Psoas muscle (tissue), 8 donors: ENCODE measurements around the gene ZBTB42. TPM values are rescaled to one million over a fixed set of nuclear protein-coding genes. Genes with fewer than 3 reads are reported as not detected.

Source experiments
- ATAC-seq, 4 donors: fragments of 200-7000 bp; cut with Tn5 transposase; one replicate each; pipeline ENCODE4 v1.9.1; 2020; ENCODE audit warnings: moderate library complexity in 3 of 4, mild to moderate bottlenecking in 2 of 4
- DNase-seq, 2 donors: peaks; one replicate each; pipeline ENCODE4 v3.0.0-alpha.2; 2020
- H3K27ac ChIP-seq: fragments of 200-600 bp; one replicate; pipeline ENCODE4 v1.8.0; 2022
- H3K27me3 ChIP-seq, 3 donors: fragments of 200-600 bp in 1 of 3; one replicate each; pipeline versions ENCODE4 v1.6.1 to v1.8.0; 2013 to 2022; ENCODE audit warnings: low read length in 2 of 3, mild to moderate bottlenecking in 2 of 3, moderate library complexity in 1 of 3; ENCODE audit not compliant: insufficient read depth in 3 of 3
- H3K36me3 ChIP-seq, 2 donors: fragments of 200-600 bp in 1 of 2; one replicate each; pipeline versions ENCODE4 v1.6.1 to v1.8.0; 2013 to 2022; ENCODE audit warnings: low read depth in 1 of 2, mild to moderate bottlenecking in 1 of 2, moderate library complexity in 1 of 2; ENCODE audit not compliant: insufficient read depth in 1 of 2
- H3K4me1 ChIP-seq: fragments of 200-600 bp; one replicate; pipeline ENCODE4 v1.8.0; 2022
- H3K4me3 ChIP-seq: fragments of 200-600 bp; one replicate; pipeline ENCODE4 v1.8.0; 2022; ENCODE audit warnings: mild to moderate bottlenecking
- H3K9me3 ChIP-seq: fragments of 200-600 bp; one replicate; pipeline ENCODE4 v1.8.0; 2022
- WGBS, 3 donors: extraction: QIAGEN DNeasy Blood & Tissue Kit; methylation state at CpG; one replicate each; pipeline versions ENCODE4 v1.1.6 to v1.1.7; 2013; 5-methylcytosine and 5-hydroxymethylcytosine counted together
- intact Hi-C, 2 donors: fragments of 100-400 bp; cut with DNase I; formaldehyde crosslinking; loops; one replicate each; pipeline versions ENCODE4 v1.11.0 to v1.14.2; 2022
- polyA plus RNA-seq, 3 donors: library from polyadenylated mRNA; stranded (reverse); fragments of 200-250 nt; gene quantifications; one replicate each; pipeline ENCODE4 v1.2.3, GENCODE V29; 2013
- total RNA-seq, 4 donors: library from RNA; stranded (reverse); fragmentation: NEBNext Ultra II Directional in 2 of 4; extraction: Animal tissue kit (Norgen Biotek cat#: 25700) in 2 of 4; gene quantifications; one replicate each; pipeline versions ENCODE4 v1.2.1 to v1.2.4, GENCODE V29; 2021 to 2023
- TF ChIP-seq, protein P1 (sequence below): fragments of 200-600 bp; IDR thresholded peaks from one replicate; pipeline ENCODE4 v1.8.0; 2022; ENCODE audit warnings: antibody characterized with exemption
- donor health status: healthy with polysubstance abuse.
- donor health status: DM: no; HTN: no; CAD: no; lungs with moderate emphysema.
- donor health status: Bipolar disorder and iron deficiency.
- donor health status: healthy.
- donor health status: DM: yes; HTN: yes; CAD: no.
- donor health status: DM: no; HTN: no; CAD: no.
- donor health status: DM: no; HTN: no; CAD: no.
- donor health status: DM: yes; HTN: yes; CAD: no.

Gene ZBTB42
- total and polyA plus RNA-seq, 7 donors = 4.2 to 7.4 (median 6.2) TPM

DNA sequence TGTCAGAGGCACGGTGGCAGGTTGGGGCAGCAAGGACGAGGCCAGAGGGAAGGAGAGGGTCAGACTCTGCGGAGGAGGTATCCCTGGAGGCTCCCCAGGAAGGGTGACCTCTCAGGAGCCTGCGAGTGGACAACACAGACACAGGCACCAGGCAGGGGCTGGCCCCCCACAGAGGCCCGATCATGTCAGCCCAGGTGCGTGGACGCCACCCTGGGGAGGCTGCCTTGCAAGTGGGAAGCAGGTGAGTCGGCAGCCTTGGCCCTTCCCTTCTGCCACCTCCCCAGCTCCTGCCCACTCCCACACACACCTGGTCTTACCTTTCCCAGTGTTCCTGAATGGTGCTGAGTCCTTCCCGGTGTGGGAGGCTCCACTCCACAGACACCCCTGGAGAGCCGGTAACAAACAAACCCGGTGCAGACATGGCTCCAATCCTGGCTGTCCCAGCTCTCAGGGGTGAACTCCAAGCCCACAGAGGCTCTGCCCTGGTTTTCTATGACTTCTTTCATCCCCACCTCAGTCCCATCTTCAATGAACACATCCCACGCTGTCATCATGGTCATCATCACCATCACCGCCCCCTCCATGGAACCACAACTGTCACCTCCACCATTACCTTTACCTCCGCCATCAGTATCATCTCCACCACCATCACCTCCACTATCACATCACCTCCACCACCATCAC is 5.2 kb downstream of the ZBTB42 start:
- WGBS, 3 donors = 83 to 89% (median 84%) methylated on average over 11 to 14 of the region's 14 CpGs
- no peaks in the 10 kb centered on the region for H3K36me3 ChIP-seq
- no peak overlapping the region for H3K4me3 ChIP-seq
- peaks cover 37% of the 10 kb centered on the region for H3K4me1 ChIP-seq
- no peak for ATAC-seq
- peak in 1 of 2 donors; percentile 47 for DNase-seq
- peak overlapping the region; percentile 10 for H3K27ac ChIP-seq
- intact Hi-C loops = no loop called here
- H3K27me3 ChIP-seq = no peaks in the 10 kb centered on the region
- TF ChIP-seq, protein P1, sequence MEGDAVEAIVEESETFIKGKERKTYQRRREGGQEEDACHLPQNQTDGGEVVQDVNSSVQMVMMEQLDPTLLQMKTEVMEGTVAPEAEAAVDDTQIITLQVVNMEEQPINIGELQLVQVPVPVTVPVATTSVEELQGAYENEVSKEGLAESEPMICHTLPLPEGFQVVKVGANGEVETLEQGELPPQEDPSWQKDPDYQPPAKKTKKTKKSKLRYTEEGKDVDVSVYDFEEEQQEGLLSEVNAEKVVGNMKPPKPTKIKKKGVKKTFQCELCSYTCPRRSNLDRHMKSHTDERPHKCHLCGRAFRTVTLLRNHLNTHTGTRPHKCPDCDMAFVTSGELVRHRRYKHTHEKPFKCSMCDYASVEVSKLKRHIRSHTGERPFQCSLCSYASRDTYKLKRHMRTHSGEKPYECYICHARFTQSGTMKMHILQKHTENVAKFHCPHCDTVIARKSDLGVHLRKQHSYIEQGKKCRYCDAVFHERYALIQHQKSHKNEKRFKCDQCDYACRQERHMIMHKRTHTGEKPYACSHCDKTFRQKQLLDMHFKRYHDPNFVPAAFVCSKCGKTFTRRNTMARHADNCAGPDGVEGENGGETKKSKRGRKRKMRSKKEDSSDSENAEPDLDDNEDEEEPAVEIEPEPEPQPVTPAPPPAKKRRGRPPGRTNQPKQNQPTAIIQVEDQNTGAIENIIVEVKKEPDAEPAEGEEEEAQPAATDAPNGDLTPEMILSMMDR = no peak
- no peaks in the 10 kb centered on the region for H3K9me3 ChIP-seq

DNA sequence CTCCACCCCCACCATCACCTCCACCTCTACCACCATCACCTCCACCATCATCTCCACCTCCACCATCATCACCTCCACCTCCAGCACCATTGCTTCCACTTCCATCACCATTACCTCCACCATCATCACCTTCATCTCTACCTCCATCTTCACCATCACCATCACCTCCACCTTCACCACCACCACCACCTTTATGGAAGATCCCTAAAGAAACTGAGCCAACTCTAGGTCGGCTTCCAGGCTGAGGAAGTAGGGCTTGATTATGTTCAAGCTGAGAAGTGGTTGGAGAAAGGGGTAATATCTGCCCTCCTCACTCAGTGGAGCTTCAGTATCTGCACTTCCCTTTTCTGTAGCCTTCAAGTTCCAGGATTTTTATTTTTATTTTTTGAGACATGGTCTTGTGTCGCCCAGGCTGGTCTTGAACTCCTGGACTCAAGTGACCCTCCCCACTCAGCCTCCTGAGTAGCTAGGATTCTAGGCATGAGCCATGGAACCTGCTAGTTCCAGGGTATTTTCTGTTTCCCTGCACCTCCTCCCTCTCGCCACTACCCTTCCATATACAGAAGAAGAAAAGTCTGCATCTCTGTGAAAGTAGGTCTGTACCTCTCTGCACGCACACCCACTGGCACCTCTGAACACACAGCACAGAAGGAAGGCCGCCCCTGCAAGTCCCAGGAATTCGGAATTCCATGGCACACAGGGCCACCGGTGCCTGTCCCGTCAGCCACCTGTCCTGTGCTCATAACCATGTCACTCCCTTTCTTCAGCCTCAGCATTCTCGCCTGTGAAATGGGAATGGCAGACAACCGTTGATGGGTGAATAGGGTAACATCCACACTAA is 5.9 kb downstream of the ZBTB42 start:
- intact Hi-C loops = no loop called here
- Histone ChIP-seq H3K4me1 (peaks cover 29% of the 10 kb centered on the region), H3K36me3 (no peaks in the 10 kb centered on the region), H3K27ac (no peak overlapping the region), H3K4me3 (no peak overlapping the region), H3K9me3 (no peaks in the 10 kb centered on the region), H3K27me3 (no peaks in the 10 kb centered on the region)
- ATAC-seq (no peak), DNase-seq (no peak)
- TF ChIP-seq, protein P1 = no peak
- 82 to 88% (median 85%) methylated on average over 10 of the region's 10 CpGs for WGBS, 3 donors

DNA sequence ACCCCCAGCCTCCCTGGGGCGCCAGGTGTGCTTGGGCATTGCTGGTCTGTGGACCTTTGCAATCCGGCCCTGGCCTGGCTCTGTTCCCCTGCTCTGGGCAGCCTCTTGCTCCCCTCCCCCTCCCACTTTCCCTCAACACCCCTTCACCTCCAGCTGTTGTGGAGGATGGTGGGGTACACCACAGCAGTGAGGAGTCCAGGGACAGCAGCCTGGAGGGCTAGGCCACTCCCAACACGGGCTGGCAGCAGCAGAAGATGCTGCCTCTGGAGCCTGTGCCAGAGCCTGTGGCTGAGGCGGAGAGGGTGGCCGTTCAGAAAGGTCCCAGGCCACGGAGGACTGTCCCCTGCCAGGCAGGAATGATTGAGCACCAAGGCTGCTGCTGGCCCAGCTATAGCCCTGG is 7.6 kb downstream of the ZBTB42 start:
- H3K9me3 ChIP-seq = no peaks in the 10 kb centered on the region
- TF ChIP-seq, protein P1 = no peak
- ATAC-seq = no peak
- H3K27ac ChIP-seq = no peak overlapping the region
- WGBS, 3 donors = 67 to 74% (median 69%) methylated on average over 5 to 6 of the region's 6 CpGs
- no peaks in the 10 kb centered on the region for H3K36me3 ChIP-seq
- no peak overlapping the region for H3K4me3 ChIP-seq
- no peak for DNase-seq
- intact Hi-C loops = no loop called here
- H3K27me3 ChIP-seq = no peaks in the 10 kb centered on the region
- peaks cover 18% of the 10 kb centered on the region for H3K4me1 ChIP-seq

DNA sequence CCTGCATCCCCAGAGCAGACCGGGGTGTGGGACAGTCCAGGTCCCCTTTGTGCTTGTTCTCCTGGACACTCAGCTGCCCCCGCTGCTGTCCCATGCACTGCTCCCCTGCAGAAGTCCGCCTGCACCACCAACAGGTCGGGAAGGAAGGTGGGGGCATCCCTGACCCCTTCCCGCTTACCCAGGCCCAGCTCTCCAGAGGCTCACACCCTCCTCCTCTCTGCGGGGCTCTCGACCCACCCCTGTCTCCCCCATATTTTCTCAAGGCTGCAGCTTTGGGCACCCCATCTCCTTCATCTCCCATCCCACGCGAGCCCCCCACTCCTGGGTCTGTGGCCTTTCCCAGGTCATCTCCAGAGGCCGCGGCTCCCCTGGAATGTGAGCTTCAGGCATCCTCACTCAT is 9.4 kb downstream of the ZBTB42 start:
- 79 to 96% (median 90%) methylated on average over 10 to 11 of the region's 11 CpGs for WGBS, 3 donors
- intact Hi-C loops = no loop called here
- Histone ChIP-seq H3K4me3 (no peak overlapping the region), H3K27me3 (no peaks in the 10 kb centered on the region), H3K4me1 (peaks cover 26% of the 10 kb centered on the region), H3K36me3 (no peaks in the 10 kb centered on the region), H3K9me3 (no peaks in the 10 kb centered on the region), H3K27ac (no peak overlapping the region)
- no peak for ATAC-seq
- TF ChIP-seq, protein P1 = no peak
- DNase-seq = no peak
